C4-2B (cell line): Measurements from ENCODE around the gene NALF2.

Experiments used
- H3K27ac ChIP-seq: fragments of 450-650 bp; 2 replicates; pipeline ENCODE4 v1.5.1; 2017
- ZFX ChIP-seq: fragments of 450-650 bp; IDR thresholded peaks from 2 replicates; pipeline ENCODE4 v1.6.1; 2017
- TF ChIP-seq, protein P1 (sequence below): fragments of 450-650 bp; conservative IDR thresholded peaks from 2 replicates; pipeline ENCODE4 v1.5.1; 2017; ENCODE audit warnings: mild to moderate bottlenecking

Gene NALF2

DNA sequence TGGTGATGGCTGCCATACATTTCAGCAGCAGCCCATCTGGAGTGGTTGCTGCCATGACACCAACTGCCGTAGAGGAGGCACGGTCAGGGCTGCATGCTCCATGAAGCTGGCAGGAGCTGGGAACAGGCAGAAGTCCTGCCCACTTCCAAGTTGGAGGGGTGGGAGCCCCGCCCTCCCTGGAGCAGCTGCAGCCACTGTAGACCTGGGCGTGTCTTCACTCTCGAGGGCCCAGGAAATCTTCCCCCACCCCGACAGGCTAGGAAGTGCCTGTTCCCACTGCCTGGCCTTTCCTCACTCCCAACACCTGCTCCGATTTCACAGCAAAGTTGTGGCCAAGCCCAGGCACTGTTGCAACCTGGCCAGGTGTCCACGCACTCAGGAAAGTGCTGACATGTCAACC, 42.3 kb downstream of the NALF2 start:
- no peak for TF ChIP-seq ZFX
- TF ChIP-seq, protein P1, sequence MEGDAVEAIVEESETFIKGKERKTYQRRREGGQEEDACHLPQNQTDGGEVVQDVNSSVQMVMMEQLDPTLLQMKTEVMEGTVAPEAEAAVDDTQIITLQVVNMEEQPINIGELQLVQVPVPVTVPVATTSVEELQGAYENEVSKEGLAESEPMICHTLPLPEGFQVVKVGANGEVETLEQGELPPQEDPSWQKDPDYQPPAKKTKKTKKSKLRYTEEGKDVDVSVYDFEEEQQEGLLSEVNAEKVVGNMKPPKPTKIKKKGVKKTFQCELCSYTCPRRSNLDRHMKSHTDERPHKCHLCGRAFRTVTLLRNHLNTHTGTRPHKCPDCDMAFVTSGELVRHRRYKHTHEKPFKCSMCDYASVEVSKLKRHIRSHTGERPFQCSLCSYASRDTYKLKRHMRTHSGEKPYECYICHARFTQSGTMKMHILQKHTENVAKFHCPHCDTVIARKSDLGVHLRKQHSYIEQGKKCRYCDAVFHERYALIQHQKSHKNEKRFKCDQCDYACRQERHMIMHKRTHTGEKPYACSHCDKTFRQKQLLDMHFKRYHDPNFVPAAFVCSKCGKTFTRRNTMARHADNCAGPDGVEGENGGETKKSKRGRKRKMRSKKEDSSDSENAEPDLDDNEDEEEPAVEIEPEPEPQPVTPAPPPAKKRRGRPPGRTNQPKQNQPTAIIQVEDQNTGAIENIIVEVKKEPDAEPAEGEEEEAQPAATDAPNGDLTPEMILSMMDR, result no peak
- no peak overlapping the region for H3K27ac ChIP-seq

DNA sequence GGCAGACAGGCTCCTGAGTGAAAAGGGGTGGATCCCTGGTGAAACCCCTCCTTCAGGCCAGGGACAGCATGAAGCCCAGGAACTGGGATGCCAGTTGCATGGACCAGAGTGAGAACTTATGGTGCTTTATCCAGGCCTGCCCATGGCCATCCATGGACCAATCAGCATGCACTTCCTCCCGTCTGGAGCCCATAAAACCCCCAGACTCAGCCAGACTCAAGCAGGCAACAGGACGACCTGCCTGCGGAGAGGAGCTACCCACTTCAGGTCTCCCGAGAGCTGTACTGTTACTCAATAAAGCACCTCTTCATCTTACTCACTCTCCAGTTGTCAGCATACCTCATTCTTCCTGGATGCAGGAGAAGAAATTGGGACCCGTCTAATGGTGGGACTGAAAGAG, 42.9 kb downstream of the NALF2 start:
- no peak for TF ChIP-seq ZFX
- TF ChIP-seq, protein P1, result no peak
- no peak overlapping the region for H3K27ac ChIP-seq

DNA sequence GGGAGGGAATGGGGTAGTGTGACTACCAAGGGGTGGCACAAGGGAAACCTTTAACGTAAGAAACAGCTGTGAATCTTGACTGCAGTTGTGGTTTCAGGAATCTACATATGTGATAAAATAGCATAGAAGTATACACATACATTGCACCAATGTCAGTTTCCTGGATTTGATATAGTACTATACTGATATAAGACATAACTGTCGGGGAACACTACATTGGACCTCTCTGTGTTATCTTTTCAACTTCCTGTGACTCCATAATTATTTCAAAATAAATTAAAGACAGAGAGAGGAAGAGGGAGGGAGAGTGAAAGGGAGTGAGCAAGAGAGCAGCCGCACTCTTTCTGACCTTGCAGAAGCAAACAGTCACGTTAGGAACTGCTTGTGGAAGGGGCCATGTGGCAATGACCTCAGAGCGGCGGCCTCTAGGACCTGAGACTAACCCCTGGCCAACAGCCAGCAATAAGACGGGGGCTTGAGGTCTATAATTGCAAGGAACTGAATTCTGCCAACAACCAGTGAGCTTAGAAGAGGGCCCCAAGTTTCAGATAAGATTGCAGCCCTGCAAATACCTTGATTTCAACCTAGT, 47.4 kb downstream of the NALF2 start:
- TF ChIP-seq, protein P1, result no peak
- no peak for TF ChIP-seq ZFX
- H3K27ac ChIP-seq, result no peak overlapping the region

DNA sequence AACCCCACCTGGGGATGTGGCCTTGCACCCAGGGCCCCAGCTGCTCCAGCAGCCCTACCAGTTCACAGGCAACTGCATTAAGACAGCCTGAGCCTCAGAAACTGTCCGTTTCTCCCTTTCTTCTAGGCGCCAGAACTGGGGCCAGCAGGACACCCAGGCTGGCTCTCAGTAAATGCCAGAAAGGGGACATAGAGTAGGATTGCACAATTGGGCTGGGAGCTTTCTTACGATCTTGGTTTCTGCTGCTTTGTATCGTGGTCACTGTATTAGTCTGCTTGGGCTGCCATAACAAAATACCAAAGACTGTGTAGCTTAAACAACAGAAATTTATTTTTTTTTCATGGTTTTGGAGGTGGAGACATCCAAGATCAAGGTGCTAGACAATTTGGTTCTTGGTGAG, 48.4 kb downstream of the NALF2 start:
- TF ChIP-seq, protein P1, result no peak
- TF ChIP-seq ZFX, result no peak
- H3K27ac ChIP-seq, result no peak overlapping the region
